ENCODE results near the gene CAND2. TPM values are rescaled to one million over a fixed set of nuclear protein-coding genes. Genes with fewer than 3 reads are reported as not detected.

Gene CAND2
- total RNA-seq, 5 donors from 2014 or later (not counting 1 experiment from before 2014, with no cell fraction given) = 2.1 to 5.9 (median 3.2) TPM

- H3K27ac ChIP-seq (ENCODE audit: low read length) = no peak overlapping the region
- Mint-ChIP-seq H3K27me3 (no peaks in the 10 kb centered on the region), H3K36me3 (no peaks in the 10 kb centered on the region), H3K9me3 (no peaks in the 10 kb centered on the region), H3K4me1 (no peaks in the 10 kb centered on the region), H3K27ac (no peak overlapping the region), H3K4me3 (no peak overlapping the region)
- 40% methylated on average over 14 of the region's 16 CpGs for WGBS (ENCODE audit: insufficient coverage)
- peaks cover 0 to 4% of the 10 kb centered on the region in 2 experiments for H3K4me1 ChIP-seq (ENCODE audit: control insufficient read depth in 1 of 2, extremely low read depth in 1 of 2, insufficient read depth in 2 of 2, low read length in 2 of 2)
- no peak for ATAC-seq (replicated peaks in 1 of 4)
- CTCF ChIA-PET = no interaction called here
- peak in 1 of 35 experiments; percentile 12 for DNase-seq
- no peaks in the 10 kb centered on the region for H3K27me3 ChIP-seq (replicated peaks in 1 of 2; ENCODE audit: control insufficient read depth in 2 of 2, extremely low read depth in 1 of 2, insufficient read depth in 2 of 2, low read length in 1 of 2)
- POLR2A ChIA-PET = interaction anchor here in 1 of 2 donors (0.7 kb wide), 1 partner anchor 25 kb away, joined by 3 read pairs; no protein-coding TSS in a partner anchor
- H3K36me3 ChIP-seq (ENCODE audit: control insufficient read depth in 2 of 2, extremely low read depth in 1 of 2, insufficient read depth in 1 of 2, low read length in 1 of 2) = no peaks in the 10 kb centered on the region
- no peak overlapping the region for H3K4me3 ChIP-seq (ENCODE audit: control insufficient read depth in 1 of 2, extremely low read depth in 1 of 2, low read length in 1 of 2)
- H3K9me3 ChIP-seq = no peaks in the 10 kb centered on the region
Observed at GRCh38 chr3:12817343-12817710, 20.8 kb downstream of the CAND2 start.

- peaks cover 0 to 6% (median 0%) of the 10 kb centered on the region in 3 donors for H3K4me1 Mint-ChIP-seq
- Histone ChIP-seq H3K4me3 (ENCODE audit: control insufficient read depth in 1 of 2, extremely low read depth in 1 of 2, low read length in 1 of 2) (no peak overlapping the region), H3K9me3 (no peaks in the 10 kb centered on the region), H3K27me3 (replicated peaks in 1 of 2; ENCODE audit: control insufficient read depth in 2 of 2, extremely low read depth in 1 of 2, insufficient read depth in 2 of 2, low read length in 1 of 2) (no peaks in the 10 kb centered on the region), H3K27ac (ENCODE audit: low read length) (no peak overlapping the region), H3K36me3 (ENCODE audit: control insufficient read depth in 2 of 2, extremely low read depth in 1 of 2, insufficient read depth in 1 of 2, low read length in 1 of 2) (no peaks in the 10 kb centered on the region), H3K4me1 (ENCODE audit: control insufficient read depth in 1 of 2, extremely low read depth in 1 of 2, insufficient read depth in 2 of 2, low read length in 2 of 2) (peaks cover 0 to 4% of the 10 kb centered on the region in 2 experiments)
- DNase-seq (no peak), ATAC-seq (replicated peaks in 1 of 4) (no peak)
- CTCF ChIA-PET = interaction anchor here in 1 of 2 donors (1.4 kb wide), 1 partner anchor 8 kb away, joined by 3 read pairs; no protein-coding TSS in a partner anchor
- no peaks in the 10 kb centered on the region for H3K9me3 Mint-ChIP-seq
- POLR2A ChIA-PET = interaction anchor here in 1 of 2 donors (0.5 to 0.7 kb wide), 3 partner anchors 24 to 70 kb away, joined by 3 to 6 read pairs (median 3); no protein-coding TSS in a partner anchor
- H3K27me3 Mint-ChIP-seq = no peaks in the 10 kb centered on the region
- 91% methylated on average over 8 of the region's 8 CpGs for WGBS (ENCODE audit: insufficient coverage)
- H3K36me3 Mint-ChIP-seq = no peaks in the 10 kb centered on the region
- no peak overlapping the region for H3K4me3 Mint-ChIP-seq
- no peak overlapping the region for H3K27ac Mint-ChIP-seq
Observed at GRCh38 chr3:12818273-12818672, 21.8 kb downstream of the CAND2 start.

DNA sequence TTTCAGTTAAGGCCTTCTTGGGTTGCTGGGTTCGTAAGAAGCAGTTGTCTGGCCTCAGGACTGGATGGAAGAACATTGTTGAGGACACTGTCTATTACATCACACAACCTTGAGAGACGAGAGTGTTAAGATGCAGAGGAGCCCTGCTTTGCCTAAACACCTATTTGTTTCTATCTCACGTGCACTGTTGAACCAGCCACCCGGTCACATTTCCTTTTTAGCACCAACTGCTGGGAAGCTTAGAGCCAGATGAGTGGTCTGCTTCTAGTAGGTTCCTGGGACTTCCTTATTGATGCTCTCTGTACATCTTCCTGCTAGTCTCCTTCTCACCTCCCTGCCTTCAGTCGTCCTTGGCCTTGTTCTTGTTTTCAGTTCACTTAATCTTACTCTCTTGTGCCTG lies 22.3 kb downstream of the CAND2 start:
- Mint-ChIP-seq H3K27me3 (no peaks in the 10 kb centered on the region), H3K4me3 (no peak overlapping the region), H3K9me3 (no peaks in the 10 kb centered on the region), H3K36me3 (no peaks in the 10 kb centered on the region), H3K4me1 (peaks cover 0 to 6% (median 0%) of the 10 kb centered on the region in 3 donors), H3K27ac (no peak overlapping the region)
- H3K4me1 ChIP-seq (ENCODE audit: control insufficient read depth in 1 of 2, extremely low read depth in 1 of 2, insufficient read depth in 2 of 2, low read length in 2 of 2) = peaks cover 0 to 4% of the 10 kb centered on the region in 2 experiments
- no peaks in the 10 kb centered on the region for H3K27me3 ChIP-seq (replicated peaks in 1 of 2; ENCODE audit: control insufficient read depth in 2 of 2, extremely low read depth in 1 of 2, insufficient read depth in 2 of 2, low read length in 1 of 2)
- H3K36me3 ChIP-seq (ENCODE audit: control insufficient read depth in 2 of 2, extremely low read depth in 1 of 2, insufficient read depth in 1 of 2, low read length in 1 of 2) = no peaks in the 10 kb centered on the region
- H3K4me3 ChIP-seq (ENCODE audit: control insufficient read depth in 1 of 2, extremely low read depth in 1 of 2, low read length in 1 of 2) = no peak overlapping the region
- ATAC-seq (replicated peaks in 1 of 4) (no peak), DNase-seq (no peak)
- 60% methylated on average over 1 of the region's 5 CpGs for WGBS (ENCODE audit: insufficient coverage)
- ChIA-PET CTCF (interaction anchor here in 1 of 2 donors (1.4 kb wide), 1 partner anchor 8 kb away, joined by 3 read pairs; no protein-coding TSS in a partner anchor), POLR2A (interaction anchor here (0.5 to 0.6 kb wide), 2 partner anchors 40 to 208 kb away, joined by 3 to 6 read pairs; no protein-coding TSS in a partner anchor)
- no peaks in the 10 kb centered on the region for H3K9me3 ChIP-seq
- H3K27ac ChIP-seq (ENCODE audit: low read length) = no peak overlapping the region

DNA sequence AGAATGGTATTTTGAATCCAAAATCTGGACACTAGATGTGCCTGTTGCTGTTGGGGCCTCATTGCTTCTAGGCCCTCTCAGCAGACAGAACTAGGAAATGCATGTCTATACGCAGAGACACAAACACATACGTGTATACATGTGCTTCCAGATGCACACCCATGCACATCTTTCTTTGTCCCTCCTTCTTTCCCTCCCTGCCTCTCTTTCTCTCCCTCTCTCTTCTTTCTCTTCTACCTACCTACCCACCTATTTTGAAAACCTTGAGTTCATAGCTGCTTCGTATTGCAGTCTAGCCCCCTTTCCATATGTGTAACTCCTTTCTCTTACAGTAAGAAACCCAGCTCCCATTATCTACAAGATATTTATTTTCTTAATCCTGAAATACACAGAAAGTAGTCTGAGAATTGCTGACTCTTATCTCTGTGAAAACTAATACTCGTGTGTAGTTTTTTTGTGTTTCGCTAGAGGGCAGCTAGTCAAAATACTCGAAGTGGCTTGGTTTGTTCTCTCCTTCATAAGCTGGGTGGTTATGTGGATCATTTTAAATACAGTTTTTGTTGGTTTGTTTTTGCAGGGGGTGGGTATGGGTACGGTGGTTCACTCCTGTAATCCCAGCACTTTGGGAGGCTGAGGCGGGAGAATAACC lies 26.4 kb downstream of the CAND2 start:
- no peaks in the 10 kb centered on the region for H3K9me3 ChIP-seq
- H3K27ac ChIP-seq (ENCODE audit: low read length) = no peak overlapping the region
- Mint-ChIP-seq H3K4me3 (no peak overlapping the region), H3K4me1 (peaks cover 0 to 6% (median 0%) of the 10 kb centered on the region in 3 donors), H3K27me3 (no peaks in the 10 kb centered on the region), H3K27ac (no peak overlapping the region), H3K36me3 (no peaks in the 10 kb centered on the region), H3K9me3 (no peaks in the 10 kb centered on the region)
- WGBS (ENCODE audit: insufficient coverage) = 77% methylated on average over 6 of the region's 8 CpGs
- ChIA-PET CTCF (interaction anchor here (0.6 to 1.2 kb wide), 4 partner anchors 13 to 177 kb away, joined by 3 to 4 read pairs (median 3); no protein-coding TSS in a partner anchor), POLR2A (interaction anchor here in 1 of 2 donors (0.6 kb wide), 1 partner anchor 10 kb away, joined by 4 read pairs; no protein-coding TSS in a partner anchor)
- no peaks in the 10 kb centered on the region for H3K27me3 ChIP-seq (replicated peaks in 1 of 2; ENCODE audit: control insufficient read depth in 2 of 2, extremely low read depth in 1 of 2, insufficient read depth in 2 of 2, low read length in 1 of 2)
- H3K4me3 ChIP-seq (ENCODE audit: control insufficient read depth in 1 of 2, extremely low read depth in 1 of 2, low read length in 1 of 2) = no peak overlapping the region
- no peaks in the 10 kb centered on the region for H3K36me3 ChIP-seq (ENCODE audit: control insufficient read depth in 2 of 2, extremely low read depth in 1 of 2, insufficient read depth in 1 of 2, low read length in 1 of 2)
- H3K4me1 ChIP-seq (ENCODE audit: control insufficient read depth in 1 of 2, extremely low read depth in 1 of 2, insufficient read depth in 2 of 2, low read length in 2 of 2) = no peaks in the 10 kb centered on the region
- ATAC-seq (replicated peaks in 1 of 4) = no peak
- no peak for DNase-seq

DNA sequence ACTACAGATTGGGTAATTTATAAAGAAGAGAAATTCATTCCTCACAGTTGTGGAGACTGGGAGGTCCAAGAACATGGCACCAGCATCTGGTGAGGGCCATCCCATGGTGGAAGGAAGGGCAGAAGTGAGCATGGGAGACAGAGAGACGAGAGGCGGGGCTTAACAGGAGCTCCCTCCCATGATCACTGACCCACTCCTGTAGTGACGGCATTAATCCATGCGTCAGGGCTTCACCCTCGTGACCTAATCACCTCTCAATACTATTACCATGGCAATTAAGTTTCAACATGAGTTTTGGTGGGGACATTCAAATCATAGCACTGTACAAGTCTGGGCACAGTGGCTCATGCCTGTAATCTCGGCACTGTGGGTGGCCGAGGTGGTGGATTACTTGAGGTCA lies 27.8 kb downstream of the CAND2 start:
- Mint-ChIP-seq H3K4me1 (peaks cover 0 to 6% (median 0%) of the 10 kb centered on the region in 3 donors), H3K27ac (no peak overlapping the region), H3K36me3 (no peaks in the 10 kb centered on the region), H3K4me3 (no peak overlapping the region), H3K9me3 (no peaks in the 10 kb centered on the region), H3K27me3 (no peaks in the 10 kb centered on the region)
- ChIA-PET CTCF (no interaction called here), POLR2A (no interaction called here)
- no peaks in the 10 kb centered on the region for H3K27me3 ChIP-seq (replicated peaks in 1 of 2; ENCODE audit: control insufficient read depth in 2 of 2, extremely low read depth in 1 of 2, insufficient read depth in 2 of 2, low read length in 1 of 2)
- WGBS (ENCODE audit: insufficient coverage) = 85% methylated on average over 4 of the region's 7 CpGs
- no peaks in the 10 kb centered on the region for H3K4me1 ChIP-seq (ENCODE audit: control insufficient read depth in 1 of 2, extremely low read depth in 1 of 2, insufficient read depth in 2 of 2, low read length in 2 of 2)
- no peaks in the 10 kb centered on the region for H3K9me3 ChIP-seq
- no peak overlapping the region for H3K27ac ChIP-seq (ENCODE audit: low read length)
- ATAC-seq (replicated peaks in 1 of 4) (no peak), DNase-seq (no peak)
- no peaks in the 10 kb centered on the region for H3K36me3 ChIP-seq (ENCODE audit: control insufficient read depth in 2 of 2, extremely low read depth in 1 of 2, insufficient read depth in 1 of 2, low read length in 1 of 2)
- H3K4me3 ChIP-seq (ENCODE audit: control insufficient read depth in 1 of 2, extremely low read depth in 1 of 2, low read length in 1 of 2) = no peak overlapping the region

- H3K4me1 Mint-ChIP-seq = peaks cover 0 to 6% (median 0%) of the 10 kb centered on the region in 3 donors
- H3K27ac Mint-ChIP-seq = no peak overlapping the region
- Histone ChIP-seq H3K27ac (ENCODE audit: low read length) (no peak overlapping the region), H3K4me1 (ENCODE audit: control insufficient read depth in 1 of 2, extremely low read depth in 1 of 2, insufficient read depth in 2 of 2, low read length in 2 of 2) (no peaks in the 10 kb centered on the region), H3K4me3 (ENCODE audit: control insufficient read depth in 1 of 2, extremely low read depth in 1 of 2, low read length in 1 of 2) (no peak overlapping the region), H3K9me3 (no peaks in the 10 kb centered on the region), H3K36me3 (ENCODE audit: control insufficient read depth in 2 of 2, extremely low read depth in 1 of 2, insufficient read depth in 1 of 2, low read length in 1 of 2) (peaks cover 0 to 1% of the 10 kb centered on the region in 2 donors), H3K27me3 (replicated peaks in 1 of 2; ENCODE audit: control insufficient read depth in 2 of 2, extremely low read depth in 1 of 2, insufficient read depth in 2 of 2, low read length in 1 of 2) (no peaks in the 10 kb centered on the region)
- H3K36me3 Mint-ChIP-seq = no peaks in the 10 kb centered on the region
- H3K4me3 Mint-ChIP-seq = no peak overlapping the region
- ChIA-PET POLR2A (no interaction called here), CTCF (no interaction called here)
- WGBS (ENCODE audit: insufficient coverage) = 96% methylated on average over 6 of the region's 8 CpGs
- no peak for ATAC-seq (replicated peaks in 1 of 4)
- H3K9me3 Mint-ChIP-seq = no peaks in the 10 kb centered on the region
- no peaks in the 10 kb centered on the region for H3K27me3 Mint-ChIP-seq
- DNase-seq = no peak
Observed at GRCh38 chr3:12825156-12825555, 28.7 kb downstream of the CAND2 start.
